ENCODE measurements around the gene DERL2.

Gene DERL2

GRCh38 chr17:5486206-5487124 is 487 bp upstream of the DERL2 start, which contains the start of gene MIS12:
TSS of gene MIS12 (plus strand) at chr17:5486566. CDS start at chr17:5488863, 2,297 bp downstream.
- H3K4me1 ChIP-seq (ENCODE audit: control insufficient read depth in 1 of 2, insufficient read depth in 1 of 2, low read depth in 1 of 2, low read length in 1 of 2): peaks cover 24 to 28% of the 10 kb centered on the region in 2 experiments
- H3K36me3 ChIP-seq: peaks cover 47% of the 10 kb centered on the region
- TF ChIP-seq CTCF (IDR thresholded peaks at IDR 0.05): peak; percentile 21
- peak within 1 kb of the TSS; percentile 92 for H3K27ac ChIP-seq
- no peaks in the 10 kb centered on the region for H3K9me3 ChIP-seq
- H3K27me3 ChIP-seq: no peaks in the 10 kb centered on the region
- peak within 1 kb of the TSS; percentile 77 to 96 for H3K4me3 ChIP-seq (ENCODE audit: low read depth in 1 of 2, low read length in 1 of 2)

- no peaks in the 10 kb centered on the region for H3K27me3 ChIP-seq
- no peak overlapping the region for H3K4me3 ChIP-seq (ENCODE audit: low read depth in 1 of 2, low read length in 1 of 2)
- H3K36me3 ChIP-seq: peaks cover 77% of the 10 kb centered on the region
- no peak overlapping the region for H3K27ac ChIP-seq
- peaks cover 14 to 15% of the 10 kb centered on the region in 2 experiments for H3K4me1 ChIP-seq (ENCODE audit: control insufficient read depth in 1 of 2, insufficient read depth in 1 of 2, low read depth in 1 of 2, low read length in 1 of 2)
- no peaks in the 10 kb centered on the region for H3K9me3 ChIP-seq
- TF ChIP-seq CTCF (IDR thresholded peaks at IDR 0.05): no peak
Measured at GRCh38 chr17:5481451-5481850, 4.5 kb downstream of the DERL2 start.

- no peaks in the 10 kb centered on the region for H3K9me3 ChIP-seq
- no peak overlapping the region for H3K4me3 ChIP-seq (ENCODE audit: low read depth in 1 of 2, low read length in 1 of 2)
- peaks cover 80% of the 10 kb centered on the region for H3K36me3 ChIP-seq
- no peaks in the 10 kb centered on the region for H3K27me3 ChIP-seq
- no peak overlapping the region for H3K27ac ChIP-seq
- peaks cover 14 to 15% of the 10 kb centered on the region in 2 experiments for H3K4me1 ChIP-seq (ENCODE audit: control insufficient read depth in 1 of 2, insufficient read depth in 1 of 2, low read depth in 1 of 2, low read length in 1 of 2)
- no peak for TF ChIP-seq CTCF (IDR thresholded peaks at IDR 0.05)
Measured at GRCh38 chr17:5480962-5481361, 5.0 kb downstream of the DERL2 start.

- no peak overlapping the region for H3K4me3 ChIP-seq (ENCODE audit: low read depth in 1 of 2, low read length in 1 of 2)
- H3K36me3 ChIP-seq: peaks cover 92% of the 10 kb centered on the region
Measured at GRCh38 chr17:5478992-5479391, 7.0 kb downstream of the DERL2 start.

GRCh38 chr17:5473906-5474305 is 12.1 kb downstream of the DERL2 start:
- peaks cover 6 to 7% of the 10 kb centered on the region in 2 experiments for H3K4me1 ChIP-seq (ENCODE audit: control insufficient read depth in 1 of 2, insufficient read depth in 1 of 2, low read depth in 1 of 2, low read length in 1 of 2)
- H3K4me3 ChIP-seq (ENCODE audit: low read depth in 1 of 2, low read length in 1 of 2): no peak overlapping the region
- TF ChIP-seq CTCF (IDR thresholded peaks at IDR 0.05): no peak
- peaks cover 64% of the 10 kb centered on the region for H3K36me3 ChIP-seq
- H3K27ac ChIP-seq: no peak overlapping the region
- no peaks in the 10 kb centered on the region for H3K9me3 ChIP-seq
- no peaks in the 10 kb centered on the region for H3K27me3 ChIP-seq

More at GRCh38 chr17:5478992-5479391, 7.0 kb downstream of the DERL2 start:
- H3K27ac ChIP-seq: no peak overlapping the region
- H3K4me1 ChIP-seq (ENCODE audit: control insufficient read depth in 1 of 2, insufficient read depth in 1 of 2, low read depth in 1 of 2, low read length in 1 of 2): no peaks in the 10 kb centered on the region
- no peak for TF ChIP-seq CTCF (IDR thresholded peaks at IDR 0.05)
- H3K9me3 ChIP-seq: no peaks in the 10 kb centered on the region
- H3K27me3 ChIP-seq: no peaks in the 10 kb centered on the region
